H9 (cell line): Measurements from ENCODE around the gene HTT-AS. TPM values are rescaled to one million over a fixed set of nuclear protein-coding genes. Genes with fewer than 3 reads are reported as not detected.
"Not testable (repeated sequence)": the region's sequence is repeated elsewhere in the genome, so short reads cannot be mapped to it uniquely, and the experiment has no call there.

ENCODE experiments used
- DNase-seq: peaks from one replicate; pipeline ENCODE4 v3.0.0-alpha.2; 2017
- H2AFZ ChIP-seq: one replicate; pipeline ENCODE4 v1.6.1; 2013; ENCODE audit warnings: mild to moderate bottlenecking, low read length, control low read depth, moderate library complexity
- H2AK5ac ChIP-seq: 2 replicates; pipeline ENCODE4 v1.6.1; 2013; ENCODE audit warnings: low read length, control low read depth, mixed read lengths; ENCODE audit not compliant: insufficient read length
- H2BK120ac ChIP-seq: one replicate; pipeline ENCODE4 v1.6.1; 2013; ENCODE audit warnings: low read depth, mild to moderate bottlenecking, low read length, control low read depth, inconsistent platforms; ENCODE audit not compliant: poor library complexity, severe bottlenecking
- H2BK12ac ChIP-seq: 2 replicates; pipeline ENCODE4 v1.6.1; 2013; ENCODE audit warnings: low read length, control low read depth, mixed read lengths, low read depth; ENCODE audit not compliant: insufficient read length
- H2BK15ac ChIP-seq: 2 replicates; pipeline ENCODE4 v1.6.1; 2013; ENCODE audit warnings: low read depth, low read length, control low read depth
- H2BK20ac ChIP-seq: one replicate; pipeline ENCODE4 v1.6.1; 2013; ENCODE audit warnings: low read depth, mild to moderate bottlenecking, low read length, control low read depth, inconsistent platforms; ENCODE audit not compliant: poor library complexity, severe bottlenecking
- H2BK5ac ChIP-seq: 2 replicates; pipeline ENCODE4 v1.6.1; 2013; ENCODE audit warnings: low read length, control low read depth, mixed read lengths; ENCODE audit not compliant: insufficient read length
- H3K14ac ChIP-seq: 2 replicates; pipeline ENCODE4 v1.6.1; 2013; ENCODE audit warnings: low read length, control low read depth; ENCODE audit not compliant: insufficient read depth
- H3K18ac ChIP-seq: 2 replicates; pipeline ENCODE4 v1.6.1; 2013; ENCODE audit warnings: low read depth, mild to moderate bottlenecking, mixed read lengths, low read length, control low read depth; ENCODE audit not compliant: insufficient read length
- H3K23ac ChIP-seq: 2 replicates; pipeline ENCODE4 v1.6.1; 2013; ENCODE audit warnings: low read length, control low read depth, mixed read lengths, low read depth; ENCODE audit not compliant: insufficient read length
- H3K23me2 ChIP-seq: 2 replicates; pipeline ENCODE4 v1.6.1; 2013; ENCODE audit warnings: low read depth, mild to moderate bottlenecking, mixed read lengths, low read length, control low read depth; ENCODE audit not compliant: insufficient read length, poor library complexity, severe bottlenecking
- H3K27ac ChIP-seq: 2 replicates; pipeline ENCODE4 v1.5.1; 2013; ENCODE audit warnings: low read length, control low read depth, mixed read lengths, low read depth; ENCODE audit not compliant: insufficient read length
- H3K27me3 ChIP-seq: 2 replicates; pipeline ENCODE4 v1.6.1; 2013; ENCODE audit warnings: low read length, control low read depth, inconsistent platforms; ENCODE audit not compliant: insufficient read depth
- H3K4ac ChIP-seq: 2 replicates; pipeline ENCODE4 v1.6.1; 2013; ENCODE audit warnings: low read depth, mild to moderate bottlenecking, control low read depth, inconsistent platforms, low read length, moderate library complexity
- H3K4me1 ChIP-seq: 2 replicates; pipeline ENCODE4 v1.6.1; 2013; ENCODE audit warnings: low read length, control low read depth, inconsistent platforms; ENCODE audit not compliant: insufficient read depth
- H3K4me2 ChIP-seq: 2 replicates; pipeline ENCODE4 v1.6.1; 2013; ENCODE audit warnings: low read length, control low read depth, mixed read lengths; ENCODE audit not compliant: insufficient read length, insufficient read depth
- H3K56ac ChIP-seq: 2 replicates; pipeline ENCODE4 v1.6.1; 2013; ENCODE audit warnings: low read depth, mild to moderate bottlenecking, mixed read lengths, low read length, control low read depth; ENCODE audit not compliant: insufficient read length
- H3K79me1 ChIP-seq: 2 replicates; pipeline ENCODE4 v1.6.1; 2013; ENCODE audit warnings: low read depth, mild to moderate bottlenecking, moderate library complexity, low read length, control low read depth, inconsistent platforms; ENCODE audit not compliant: insufficient read depth, poor library complexity, severe bottlenecking
- H3K79me2 ChIP-seq: 2 replicates; pipeline ENCODE4 v1.6.1; 2013; ENCODE audit warnings: low read length, control low read depth, inconsistent platforms; ENCODE audit not compliant: insufficient read depth
- H3K9ac ChIP-seq: 2 replicates; pipeline ENCODE4 v1.6.1; 2013; ENCODE audit warnings: low read length, control low read depth, mixed read lengths; ENCODE audit not compliant: insufficient read length; ENCODE audit errors: extremely low read depth
- H3K9me3 ChIP-seq: one replicate; pipeline ENCODE4 v1.6.1; 2013; ENCODE audit warnings: low read depth, low read length, inconsistent platforms; ENCODE audit not compliant: control insufficient read depth
- H3T11ph ChIP-seq: one replicate; pipeline ENCODE4 v1.6.1; 2013; ENCODE audit warnings: mild to moderate bottlenecking, low read length, control low read depth, inconsistent platforms
- H4K20me1 ChIP-seq: one replicate; pipeline ENCODE4 v1.6.1; 2013; ENCODE audit not compliant: control insufficient read depth, insufficient read length, insufficient read depth
- H4K5ac ChIP-seq: 2 replicates; pipeline ENCODE4 v1.6.1; 2013; ENCODE audit warnings: low read depth, mild to moderate bottlenecking, mixed read lengths, low read length, control low read depth; ENCODE audit not compliant: insufficient read length
- H4K8ac ChIP-seq: replicated peaks from 2 replicates; pipeline ENCODE4 v1.6.1; 2013; ENCODE audit warnings: low read length, control low read depth, mixed read lengths, low read depth; ENCODE audit not compliant: insufficient read length
- H4K91ac ChIP-seq: 2 replicates; pipeline ENCODE4 v1.6.1; 2013; ENCODE audit warnings: low read depth, mild to moderate bottlenecking, moderate library complexity, mixed read lengths, low read length, control low read depth; ENCODE audit not compliant: insufficient read length
- H3K27ac Mint-ChIP-seq, 3 experiments: 2 replicates in 2 of 3; 3 replicates in 1 of 3; pipeline ENCODE4 v1.8.0; 2020 to 2021; ENCODE audit warnings: mixed read lengths in 3 of 3, mild to moderate bottlenecking in 1 of 3, moderate library complexity in 1 of 3
- H3K27me3 Mint-ChIP-seq: 2 replicates; pipeline ENCODE4 v1.8.0; 2021; ENCODE audit warnings: low read depth, mild to moderate bottlenecking, moderate library complexity, mixed read lengths
- H3K36me3 Mint-ChIP-seq, 3 experiments: 2 replicates in 2 of 3; 3 replicates in 1 of 3; pipeline ENCODE4 v1.8.0; 2020 to 2021; ENCODE audit warnings: low read depth in 3 of 3, mixed read lengths in 3 of 3; ENCODE audit not compliant: insufficient read depth in 1 of 3
- H3K4me1 Mint-ChIP-seq, 2 experiments: 2 replicates each; pipeline ENCODE4 v1.8.0; 2020; ENCODE audit warnings: mixed read lengths in 2 of 2
- H3K4me3 Mint-ChIP-seq, 2 experiments: 2 replicates in 1 of 2; 3 replicates in 1 of 2; pipeline ENCODE4 v1.8.0; 2020 to 2021; ENCODE audit warnings: mild to moderate bottlenecking in 2 of 2, mixed read lengths in 2 of 2, moderate library complexity in 1 of 2
- H3K9me3 Mint-ChIP-seq, 2 experiments: 2 replicates in 1 of 2; 3 replicates in 1 of 2; pipeline ENCODE4 v1.8.0; 2020; ENCODE audit warnings: mild to moderate bottlenecking in 2 of 2, mixed read lengths in 2 of 2, moderate library complexity in 1 of 2
- WGBS: extraction: QIAGEN DNeasy Blood & Tissue Kit; methylation state at CpG from one replicate; pipeline ENCODE4 v1.1.7; 2013; ENCODE audit warnings: missing lambda C conversion rate, low lambda C conversion rate, mixed read lengths; ENCODE audit not compliant: insufficient read length; ENCODE audit errors: extremely low coverage; 5-methylcytosine and 5-hydroxymethylcytosine counted together
- total RNA-seq: library from RNA; stranded (reverse); gene quantifications from 2 replicates; pipeline ENCODE4 v1.2.1, GENCODE V29; 2021
- TF ChIP-seq, protein P1 (sequence below): fragments of 200-600 bp; sonication (generic); conservative IDR thresholded peaks from 3 replicates; pipeline ENCODE4 v1.8.0; 2021; ENCODE audit warnings: antibody characterized with exemption, mild to moderate bottlenecking

HTT-AS gene
- total RNA-seq, 1 experiment from 2014 or later: not detected

DNA sequence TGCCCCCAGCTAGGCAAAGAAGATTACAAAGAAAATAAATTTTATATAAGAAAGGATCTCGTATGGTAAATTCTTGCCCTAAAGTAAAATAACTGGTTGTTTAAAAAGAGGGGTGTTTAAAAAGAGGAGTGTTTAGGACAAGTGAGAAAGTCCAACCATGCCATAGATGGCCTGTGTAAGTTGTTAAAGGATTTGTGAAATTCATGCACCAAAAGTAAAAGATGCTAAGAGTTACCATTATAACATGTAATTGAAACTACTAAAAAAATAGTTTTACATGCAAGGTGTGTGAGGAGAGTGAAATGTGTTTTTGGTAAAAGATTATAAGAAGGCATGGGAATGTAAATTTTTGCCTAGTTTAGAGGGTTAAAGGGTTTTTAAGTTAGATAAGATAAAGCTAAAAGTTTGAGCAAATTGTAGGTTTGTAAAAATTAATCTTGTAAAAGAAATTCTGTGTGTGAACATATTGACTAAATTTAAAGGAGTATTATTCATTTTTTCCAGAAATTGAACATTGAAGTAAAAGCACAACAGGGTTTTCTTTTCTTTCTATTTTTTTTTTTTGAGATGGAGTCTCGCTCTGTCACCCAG lies 20.1 kb downstream of the HTT-AS start:
- no peak for DNase-seq
- peaks cover 4% of the 10 kb centered on the region; the same call in 1 of the 2 replicates for H3K27me3 Mint-ChIP-seq
- H3K4me3 Mint-ChIP-seq: no peak overlapping the region
- no peak overlapping the region for H2BK20ac ChIP-seq
- no peak overlapping the region for H3K9ac ChIP-seq
- H3K18ac ChIP-seq: no peak overlapping the region
- H4K91ac ChIP-seq: no peak overlapping the region
- no peak overlapping the region for H4K8ac ChIP-seq
- no peak overlapping the region for H3K27ac Mint-ChIP-seq
- no peak overlapping the region for H2BK15ac ChIP-seq
- H2BK5ac ChIP-seq: no peak overlapping the region
- no peaks in the 10 kb centered on the region for H3K79me1 ChIP-seq
- no peak overlapping the region for H3K4me2 ChIP-seq
- H4K20me1 ChIP-seq: no peaks in the 10 kb centered on the region
- peaks cover 45 to 46% of the 10 kb centered on the region in 2 experiments for H3K9me3 Mint-ChIP-seq
- no peak overlapping the region for H3K23ac ChIP-seq
- H3K4ac ChIP-seq: no peak overlapping the region
- no peaks in the 10 kb centered on the region for H3K79me2 ChIP-seq
- WGBS: no CpG with 5 or more reads among the region's 2 CpGs
- H3K23me2 ChIP-seq: no peaks in the 10 kb centered on the region
- no peak overlapping the region for H3K56ac ChIP-seq
- H3T11ph ChIP-seq: no peak overlapping the region
- no peak overlapping the region for H2BK120ac ChIP-seq
- peaks cover 3 to 21% (median 6%) of the 10 kb centered on the region in 3 experiments for H3K36me3 Mint-ChIP-seq
- no peak overlapping the region for H2BK12ac ChIP-seq
- H3K4me1 Mint-ChIP-seq: peaks cover 3 to 10% of the 10 kb centered on the region in 2 experiments; a peak in 3 of 4 replicates
- H3K27ac ChIP-seq: no peak overlapping the region
- H2AFZ ChIP-seq: no peak overlapping the region
- H3K14ac ChIP-seq: no peak overlapping the region
- H4K5ac ChIP-seq: no peak overlapping the region
- TF ChIP-seq, protein P1, sequence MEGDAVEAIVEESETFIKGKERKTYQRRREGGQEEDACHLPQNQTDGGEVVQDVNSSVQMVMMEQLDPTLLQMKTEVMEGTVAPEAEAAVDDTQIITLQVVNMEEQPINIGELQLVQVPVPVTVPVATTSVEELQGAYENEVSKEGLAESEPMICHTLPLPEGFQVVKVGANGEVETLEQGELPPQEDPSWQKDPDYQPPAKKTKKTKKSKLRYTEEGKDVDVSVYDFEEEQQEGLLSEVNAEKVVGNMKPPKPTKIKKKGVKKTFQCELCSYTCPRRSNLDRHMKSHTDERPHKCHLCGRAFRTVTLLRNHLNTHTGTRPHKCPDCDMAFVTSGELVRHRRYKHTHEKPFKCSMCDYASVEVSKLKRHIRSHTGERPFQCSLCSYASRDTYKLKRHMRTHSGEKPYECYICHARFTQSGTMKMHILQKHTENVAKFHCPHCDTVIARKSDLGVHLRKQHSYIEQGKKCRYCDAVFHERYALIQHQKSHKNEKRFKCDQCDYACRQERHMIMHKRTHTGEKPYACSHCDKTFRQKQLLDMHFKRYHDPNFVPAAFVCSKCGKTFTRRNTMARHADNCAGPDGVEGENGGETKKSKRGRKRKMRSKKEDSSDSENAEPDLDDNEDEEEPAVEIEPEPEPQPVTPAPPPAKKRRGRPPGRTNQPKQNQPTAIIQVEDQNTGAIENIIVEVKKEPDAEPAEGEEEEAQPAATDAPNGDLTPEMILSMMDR: no peak
- H3K4me1 ChIP-seq: no peaks in the 10 kb centered on the region
- no peaks in the 10 kb centered on the region for H3K27me3 ChIP-seq
- H3K9me3 ChIP-seq: peaks cover 7% of the 10 kb centered on the region
- H2AK5ac ChIP-seq: no peak overlapping the region

DNA sequence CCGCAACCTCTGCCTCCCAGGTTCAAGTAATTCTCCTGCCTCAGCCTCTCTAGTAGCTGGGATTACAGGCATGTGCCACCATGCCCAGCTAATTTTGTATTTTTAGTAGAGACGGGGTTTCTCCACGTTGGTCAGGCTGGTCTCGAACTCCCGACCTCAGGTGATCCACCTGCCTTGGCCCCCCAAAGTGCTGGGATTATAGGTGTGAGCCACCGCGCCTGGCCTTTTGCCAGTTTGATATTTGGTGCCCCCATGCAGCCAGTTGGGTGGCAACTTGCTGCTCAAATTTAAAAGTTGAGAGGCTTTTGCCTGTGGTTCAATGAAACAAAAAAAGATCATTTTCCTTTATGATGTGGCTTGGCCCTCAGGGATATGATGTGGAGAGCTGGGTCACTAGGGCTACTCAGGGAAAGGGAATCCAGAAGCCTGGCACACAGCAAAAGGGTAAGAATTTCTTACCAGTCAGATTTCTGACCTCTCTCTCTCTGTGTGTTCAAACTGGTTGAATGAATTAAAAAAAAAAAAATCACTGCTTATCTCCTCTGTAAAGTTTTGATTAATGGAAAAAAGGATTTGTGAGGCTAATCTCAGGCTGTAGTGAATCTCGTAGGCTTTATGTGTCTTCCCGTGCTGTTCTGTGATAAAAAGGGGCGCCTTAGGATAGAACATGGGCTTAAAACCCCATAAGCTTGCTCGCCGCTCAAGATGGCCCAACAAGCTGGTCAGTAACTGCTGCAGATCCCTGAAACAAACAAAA lies 23.0 kb downstream of the HTT-AS start:
- DNase-seq, H3K79me1 ChIP-seq, H4K8ac ChIP-seq, H3K4me2 ChIP-seq, H2AK5ac ChIP-seq, H2BK5ac ChIP-seq, H4K20me1 ChIP-seq, H3K4ac ChIP-seq, H3K23ac ChIP-seq, H3K14ac ChIP-seq, H2BK120ac ChIP-seq, H2BK20ac ChIP-seq, H3K4me3 Mint-ChIP-seq, H2AFZ ChIP-seq, H3K27ac Mint-ChIP-seq, H2BK12ac ChIP-seq, H3K79me2 ChIP-seq, H2BK15ac ChIP-seq, H3K27me3 ChIP-seq, H3K18ac ChIP-seq, H3K23me2 ChIP-seq, H3T11ph ChIP-seq, H3K4me1 ChIP-seq, H3K27ac ChIP-seq, H3K56ac ChIP-seq, H3K9me3 ChIP-seq, H3K27me3 Mint-ChIP-seq, H4K91ac ChIP-seq, H3K9ac ChIP-seq, H4K5ac ChIP-seq: not testable (repeated sequence)
- peaks cover 32 to 36% of the 10 kb centered on the region in 2 experiments for H3K9me3 Mint-ChIP-seq
- H3K36me3 Mint-ChIP-seq: peaks cover 3 to 16% (median 6%) of the 10 kb centered on the region in 3 experiments
- WGBS: no CpG with 5 or more reads among the region's 12 CpGs
- H3K4me1 Mint-ChIP-seq: peaks cover 9 to 17% of the 10 kb centered on the region in 2 experiments
